ENCODE measurements around the gene TXNRD1.

GRCh38 chr12:104312654-104313053 is 97.1 kb downstream of the TXNRD1 start:
- TF ChIP-seq PATZ1 (CRISPR knock-in tag; IDR thresholded peaks at IDR 0.05; ENCODE audit: borderline replicate concordance), result no peak
- TF ChIP-seq ARNTL (CRISPR knock-in tag; IDR thresholded peaks at IDR 0.05; ENCODE audit: borderline replicate concordance, low read depth), result no peak
- no peak for TF ChIP-seq CREB5 (CRISPR knock-in tag; IDR thresholded peaks at IDR 0.05; ENCODE audit: low read depth)
- no peak for TF ChIP-seq RARB (CRISPR knock-in tag; IDR thresholded peaks at IDR 0.05)
- TF ChIP-seq POU6F1 (CRISPR knock-in tag; IDR thresholded peaks at IDR 0.05; ENCODE audit: borderline replicate concordance, low read depth), result no peak
- no peak for TF ChIP-seq ISL1 (CRISPR knock-in tag; IDR thresholded peaks at IDR 0.05)
- no peak for TF ChIP-seq TCF4 (CRISPR knock-in tag; IDR thresholded peaks at IDR 0.05; ENCODE audit: borderline replicate concordance)
- no peak for TF ChIP-seq ZFP30 (CRISPR knock-in tag; IDR thresholded peaks at IDR 0.05)
- TF ChIP-seq PPARA (CRISPR knock-in tag; IDR thresholded peaks at IDR 0.05; ENCODE audit: borderline replicate concordance), result no peak
- no peak for TF ChIP-seq ZNF565 (CRISPR knock-in tag; conservative IDR thresholded peaks at IDR 0.05; ENCODE audit: low read depth)

Data from SK-N-SH treated with all-trans-retinoic acid at 6 μM for 48 hours (cell line).